ENCODE data around the gene LAG3. TPM values are rescaled to one million over a fixed set of nuclear protein-coding genes. Genes with fewer than 3 reads are reported as not detected.

The LAG3 gene
- total RNA-seq, 1 experiment from 2014 or later = 2.2 TPM

DNA sequence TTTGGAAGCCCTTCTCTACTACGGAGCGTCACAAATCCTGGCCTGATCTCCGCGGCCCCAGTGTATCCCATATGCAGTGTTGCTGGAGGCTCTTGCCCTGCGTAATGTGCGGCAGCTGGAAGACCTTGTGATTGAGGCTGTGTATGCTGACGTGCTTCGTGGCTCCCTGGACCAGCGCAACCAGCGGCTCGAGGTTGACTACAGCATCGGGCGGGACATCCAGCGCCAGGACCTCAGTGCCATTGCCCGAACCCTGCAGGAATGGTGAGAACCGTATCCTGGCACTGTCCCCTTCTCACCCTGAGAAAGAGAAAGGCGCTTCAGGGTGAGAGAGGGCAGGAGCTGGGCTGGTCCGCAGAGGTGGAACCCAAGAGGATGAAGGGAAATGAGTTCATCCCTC, 43.1 kb upstream of the LAG3 start:
- Histone ChIP-seq H3K4me1 (ENCODE audit: insufficient read depth, low read length) (no peaks in the 10 kb centered on the region), H3K23me2 (ENCODE audit: insufficient read length, low read depth, low read length, poor library complexity, severe bottlenecking) (peaks cover 5% of the 10 kb centered on the region), H3K56ac (ENCODE audit: insufficient read length, low read depth, low read length) (no peak overlapping the region), H3K4ac (ENCODE audit: low read depth, low read length) (no peak overlapping the region), H2BK20ac (ENCODE audit: low read depth, low read length, poor library complexity, severe bottlenecking) (no peak overlapping the region), H2BK5ac (ENCODE audit: insufficient read length, low read length) (no peak overlapping the region), H3K14ac (ENCODE audit: insufficient read depth, low read length) (no peak overlapping the region), H3K27me3 (ENCODE audit: insufficient read depth, low read length) (no peaks in the 10 kb centered on the region), H3K4me2 (ENCODE audit: insufficient read depth, insufficient read length, low read length) (no peak overlapping the region), H2BK120ac (ENCODE audit: low read depth, low read length, poor library complexity, severe bottlenecking) (no peak overlapping the region), H3K79me1 (ENCODE audit: insufficient read depth, low read depth, low read length, poor library complexity, severe bottlenecking) (no peaks in the 10 kb centered on the region), H3K9me3 (ENCODE audit: control insufficient read depth, low read depth, low read length) (no peaks in the 10 kb centered on the region), H3K27ac (ENCODE audit: insufficient read length, low read depth, low read length) (no peak overlapping the region), H3K23ac (ENCODE audit: insufficient read length, low read depth, low read length) (no peak overlapping the region), H4K20me1 (ENCODE audit: control insufficient read depth, insufficient read depth, insufficient read length) (no peaks in the 10 kb centered on the region), H3K18ac (ENCODE audit: insufficient read length, low read depth, low read length) (no peak overlapping the region), H3K79me2 (ENCODE audit: insufficient read depth, low read length) (no peaks in the 10 kb centered on the region), H3K9ac (ENCODE audit: extremely low read depth, insufficient read length, low read length) (no peak overlapping the region), H4K8ac (replicated peaks; ENCODE audit: insufficient read length, low read depth, low read length) (no peak overlapping the region), H3T11ph (ENCODE audit: low read length) (no peak overlapping the region), H2BK15ac (ENCODE audit: low read depth, low read length) (no peak overlapping the region), H4K91ac (ENCODE audit: insufficient read length, low read depth, low read length) (no peak overlapping the region), H4K5ac (ENCODE audit: insufficient read length, low read depth, low read length) (no peak overlapping the region), H2AFZ (ENCODE audit: low read length) (no peak overlapping the region), H2BK12ac (ENCODE audit: insufficient read length, low read depth, low read length) (no peak overlapping the region), H2AK5ac (ENCODE audit: insufficient read length, low read length) (no peak overlapping the region)
- no peak for DNase-seq
- Mint-ChIP-seq H3K36me3 (ENCODE audit: insufficient read depth in 1 of 3, low read depth in 3 of 3) (peaks cover 17 to 51% (median 35%) of the 10 kb centered on the region in 3 experiments), H3K9me3 (no peaks in the 10 kb centered on the region), H3K27ac (no peak overlapping the region), H3K4me3 (no peak overlapping the region), H3K4me1 (peaks cover 5 to 14% of the 10 kb centered on the region in 2 experiments), H3K27me3 (ENCODE audit: low read depth) (no peaks in the 10 kb centered on the region)
- TF ChIP-seq, protein P1, sequence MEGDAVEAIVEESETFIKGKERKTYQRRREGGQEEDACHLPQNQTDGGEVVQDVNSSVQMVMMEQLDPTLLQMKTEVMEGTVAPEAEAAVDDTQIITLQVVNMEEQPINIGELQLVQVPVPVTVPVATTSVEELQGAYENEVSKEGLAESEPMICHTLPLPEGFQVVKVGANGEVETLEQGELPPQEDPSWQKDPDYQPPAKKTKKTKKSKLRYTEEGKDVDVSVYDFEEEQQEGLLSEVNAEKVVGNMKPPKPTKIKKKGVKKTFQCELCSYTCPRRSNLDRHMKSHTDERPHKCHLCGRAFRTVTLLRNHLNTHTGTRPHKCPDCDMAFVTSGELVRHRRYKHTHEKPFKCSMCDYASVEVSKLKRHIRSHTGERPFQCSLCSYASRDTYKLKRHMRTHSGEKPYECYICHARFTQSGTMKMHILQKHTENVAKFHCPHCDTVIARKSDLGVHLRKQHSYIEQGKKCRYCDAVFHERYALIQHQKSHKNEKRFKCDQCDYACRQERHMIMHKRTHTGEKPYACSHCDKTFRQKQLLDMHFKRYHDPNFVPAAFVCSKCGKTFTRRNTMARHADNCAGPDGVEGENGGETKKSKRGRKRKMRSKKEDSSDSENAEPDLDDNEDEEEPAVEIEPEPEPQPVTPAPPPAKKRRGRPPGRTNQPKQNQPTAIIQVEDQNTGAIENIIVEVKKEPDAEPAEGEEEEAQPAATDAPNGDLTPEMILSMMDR (conservative IDR thresholded peaks at IDR 0.05) = no peak
- WGBS (ENCODE audit: extremely low coverage, insufficient read length, low lambda C conversion rate) = no CpG with 5 or more reads among the region's 18 CpGs
